H1 (cell line): ENCODE data around the gene MIPEP.

ENCODE experiments used
- CHD1 ChIP-seq: IDR thresholded peaks from 2 replicates; pipeline ENCODE4 v1.6.1; 2012; ENCODE audit warnings: low read depth, low read length, improper control_type of control experiment
- CTCF ChIP-seq, 3 experiments: IDR thresholded peaks; 1 replicate in 2 of 3; 2 replicates in 1 of 3; pipeline versions ENCODE4 v1.5.1 to v1.6.1; 2011; ENCODE audit warnings: low read length in 3 of 3, mild to moderate bottlenecking in 3 of 3, inconsistent platforms in 2 of 3, low read depth in 1 of 3, moderate library complexity in 1 of 3; ENCODE audit not compliant: insufficient read depth in 1 of 3; ENCODE audit errors: control extremely low read depth in 1 of 3
- KDM5A ChIP-seq: fragments of 200-600 bp; IDR thresholded peaks from 2 replicates; pipeline ENCODE4 v1.7.1; 2012; ENCODE audit warnings: mild to moderate bottlenecking, low read length, inconsistent platforms, mixed read lengths
- NRF1 ChIP-seq: IDR thresholded peaks from 2 replicates; pipeline ENCODE4 v1.6.1; 2011; ENCODE audit warnings: mild to moderate bottlenecking, low read depth, low read length, improper control_type of control experiment
- POLR2A ChIP-seq, 2 experiments: IDR thresholded peaks; 1 replicate in 1 of 2; 2 replicates in 1 of 2; pipeline ENCODE4 v1.6.1; 2011; ENCODE audit warnings: low read depth in 2 of 2, low read length in 2 of 2, mild to moderate bottlenecking in 2 of 2; ENCODE audit errors: control extremely low read depth in 1 of 2
- RFX5 ChIP-seq: IDR thresholded peaks from 2 replicates; pipeline ENCODE4 v1.6.1; 2011; ENCODE audit warnings: low read depth, low read length, improper control_type of control experiment, borderline replicate concordance
- TCF12 ChIP-seq: IDR thresholded peaks from 2 replicates; pipeline ENCODE4 v1.6.1; 2011; ENCODE audit warnings: low read depth, mild to moderate bottlenecking, low read length

- TF ChIP-seq POLR2A (IDR thresholded peaks at IDR 0.05; ENCODE audit: control extremely low read depth in 1 of 2, low read depth in 2 of 2, low read length in 2 of 2) (no peak), TCF12 (no peak), NRF1 (no peak), CHD1 (no peak), RFX5 (no peak), CTCF (IDR thresholded peaks at IDR 0.05; ENCODE audit: control extremely low read depth in 1 of 3, insufficient read depth in 1 of 3, low read depth in 1 of 3, low read length in 3 of 3) (no peak), KDM5A (no peak)
These were observed 101.7 kb downstream of the MIPEP start for GRCh38 chr13:23787464-23787863.
